Measurements from ENCODE around the gene PRR14L.
A peak's percentile ranks its signal among the peaks of the same experiment; 100 is the strongest.
"Not testable (repeated sequence)": the region's sequence is repeated elsewhere in the genome, so short reads cannot be mapped to it uniquely, and the experiment has no call there.

Gene PRR14L

GRCh38 chr22:31749636-31750364 lies at the start of gene PRR14L:
Gene PRR14L, minus strand, starts transcription at chr22:31750132. Its CDS starts 11,272 bp downstream, at chr22:31738860.
- peak; percentile 100 for DNase-seq

GRCh38 chr22:31799358-31799757 lies 49.4 kb upstream of the PRR14L start:
- DNase-seq: not testable (repeated sequence)

- no peak for DNase-seq
These were observed 40.3 kb upstream of the PRR14L start for GRCh38 chr22:31790240-31790639.

- DNase-seq: no peak
These were observed 39.9 kb upstream of the PRR14L start for GRCh38 chr22:31789803-31790202.

GRCh38 chr22:31776231-31776630 lies 26.3 kb upstream of the PRR14L start:
- no peak for DNase-seq

GRCh38 chr22:31773416-31773815 lies 23.5 kb upstream of the PRR14L start:
- no peak for DNase-seq

- no peak for DNase-seq
These were observed 18.6 kb upstream of the PRR14L start for GRCh38 chr22:31768422-31769059.

- no peak for DNase-seq
These were observed 14.9 kb upstream of the PRR14L start for GRCh38 chr22:31764785-31765184.

- DNase-seq: not testable (repeated sequence)
These were observed 8.9 kb upstream of the PRR14L start for GRCh38 chr22:31758860-31759259.

GRCh38 chr22:31757265-31757664 lies 7.3 kb upstream of the PRR14L start:
- DNase-seq: no peak

GRCh38 chr22:31754813-31755212 lies 4.9 kb upstream of the PRR14L start:
- no peak for DNase-seq

GRCh38 chr22:31753634-31754501 lies 3.9 kb upstream of the PRR14L start, which contains the start of gene DEPDC5:
Gene DEPDC5, plus strand, starts transcription at chr22:31754019. Its CDS starts 903 bp downstream, at chr22:31754922.
- DNase-seq: peak; percentile 99

- peak; percentile 60 for DNase-seq
These were observed 3.2 kb upstream of the PRR14L start for GRCh38 chr22:31753005-31753633.

GRCh38 chr22:31752096-31752847 lies 2.3 kb upstream of the PRR14L start:
- no peak for DNase-seq

- no peak for DNase-seq
These were observed 693 bp upstream of the PRR14L start for GRCh38 chr22:31750365-31751284.

- no peak for DNase-seq
These were observed 1.4 kb downstream of the PRR14L start for GRCh38 chr22:31748490-31748889.

- DNase-seq: no peak
These were observed 2.5 kb downstream of the PRR14L start for GRCh38 chr22:31747441-31747840.

GRCh38 chr22:31743871-31744270 lies 6.1 kb downstream of the PRR14L start:
- DNase-seq: peak; percentile 2

GRCh38 chr22:31742682-31743081 lies 7.2 kb downstream of the PRR14L start:
- no peak for DNase-seq

- DNase-seq: peak; percentile 3
These were observed 7.8 kb downstream of the PRR14L start for GRCh38 chr22:31742115-31742514.

- not testable (repeated sequence) for DNase-seq
These were observed 9.6 kb downstream of the PRR14L start for GRCh38 chr22:31740314-31740713.

Data from activated CD8-positive, alpha-beta memory T cell treated with anti-CD3 and anti-CD28 coated beads, Interleukin-2, amount 50 U/mL, for 48 hours (primary cell).